ENCODE measurements around the gene IER5.

IER5 gene

DNA sequence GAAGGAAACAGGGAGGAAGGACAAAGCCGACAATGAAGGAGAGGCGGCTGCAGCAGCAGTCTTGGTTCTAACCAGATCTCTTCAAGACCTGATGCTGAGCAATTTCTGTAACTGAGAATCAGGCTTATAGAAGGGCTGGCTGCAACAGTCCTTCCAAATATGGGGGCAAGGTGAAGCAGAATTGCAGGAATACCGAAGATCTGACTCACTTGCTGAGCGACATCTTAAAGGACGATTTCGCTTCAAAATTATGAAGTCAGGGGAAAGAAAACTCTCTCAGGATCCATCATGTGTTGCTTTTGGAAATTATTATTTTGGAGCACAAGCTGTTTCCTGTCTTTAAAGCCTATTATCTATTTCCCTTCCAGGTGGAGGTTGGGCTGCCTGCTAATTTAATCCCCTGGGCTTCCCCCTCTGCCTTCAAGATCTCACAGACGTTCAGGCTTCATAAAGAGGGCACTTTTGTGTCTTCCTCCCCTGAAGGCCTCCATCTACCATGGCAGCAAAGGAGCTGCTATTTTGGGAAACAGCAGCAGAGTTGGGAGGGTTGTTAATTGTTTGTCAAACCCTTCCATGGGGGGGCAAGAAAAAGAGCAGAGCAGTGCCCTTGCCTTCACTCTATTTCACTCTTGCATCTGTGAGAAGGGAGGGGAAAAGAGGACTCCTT lies 10.8 kb upstream of the IER5 start:
- no peak for DNase-seq

DNA sequence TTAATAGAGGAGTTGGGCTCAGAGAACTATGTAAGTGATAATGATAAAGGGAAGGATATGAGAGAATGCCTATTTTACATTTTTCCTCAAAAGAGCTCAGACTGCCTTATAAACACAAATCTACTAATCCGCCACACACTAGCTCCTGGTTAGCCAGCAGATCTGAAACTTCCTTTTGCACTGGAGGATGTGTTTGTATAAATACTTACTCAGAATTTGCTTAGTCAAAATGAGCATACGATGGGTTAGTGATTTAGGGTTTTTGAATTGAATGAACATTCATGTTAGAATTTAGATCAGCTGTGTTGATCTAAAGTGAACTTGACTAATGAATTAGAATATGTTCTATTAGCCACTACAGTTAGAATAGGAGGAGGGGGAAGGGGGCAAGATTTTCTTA lies 9.1 kb upstream of the IER5 start:
- DNase-seq: no peak

DNA sequence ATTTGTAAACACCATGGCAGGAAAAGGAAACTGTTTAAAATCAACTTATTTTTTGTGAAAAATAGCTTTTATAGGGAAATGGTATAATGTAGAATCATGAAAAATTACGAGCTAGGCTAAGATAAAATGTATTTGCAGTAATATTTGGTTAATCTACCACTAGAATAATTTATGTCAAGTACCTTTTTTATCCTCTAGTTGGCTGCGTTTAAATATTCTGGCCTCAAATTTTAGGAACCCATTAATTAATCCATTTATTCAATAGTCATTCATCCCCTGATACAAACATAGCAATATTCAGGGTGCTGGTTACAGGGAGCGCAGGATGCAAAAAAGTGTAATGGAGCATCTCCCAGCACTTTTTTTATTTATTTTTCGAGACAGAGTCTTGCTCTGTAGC lies 8.6 kb upstream of the IER5 start:
- no peak for DNase-seq

- no peak for DNase-seq
These were observed 7.9 kb upstream of the IER5 start for GRCh38 chr1:181080556-181080955.

DNA sequence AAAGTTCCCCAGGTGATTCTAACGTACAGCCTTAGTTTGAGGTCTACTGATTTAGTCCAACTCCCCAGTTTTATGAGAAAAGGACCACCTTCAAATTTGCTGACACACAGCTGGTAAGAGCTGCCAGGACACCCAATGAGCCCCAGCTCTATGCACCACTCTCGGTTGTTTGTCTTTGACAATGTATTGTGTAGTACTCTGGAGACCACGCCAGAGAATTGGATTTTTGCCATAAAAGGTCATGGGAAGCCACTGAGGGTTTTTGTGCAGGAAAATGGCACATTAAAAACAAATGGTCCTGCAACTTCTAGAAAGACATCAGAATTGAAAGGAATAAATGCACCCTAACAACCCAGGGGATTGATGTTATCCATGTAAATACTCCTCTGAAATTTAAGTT lies 7.1 kb upstream of the IER5 start:
- DNase-seq: no peak

DNA sequence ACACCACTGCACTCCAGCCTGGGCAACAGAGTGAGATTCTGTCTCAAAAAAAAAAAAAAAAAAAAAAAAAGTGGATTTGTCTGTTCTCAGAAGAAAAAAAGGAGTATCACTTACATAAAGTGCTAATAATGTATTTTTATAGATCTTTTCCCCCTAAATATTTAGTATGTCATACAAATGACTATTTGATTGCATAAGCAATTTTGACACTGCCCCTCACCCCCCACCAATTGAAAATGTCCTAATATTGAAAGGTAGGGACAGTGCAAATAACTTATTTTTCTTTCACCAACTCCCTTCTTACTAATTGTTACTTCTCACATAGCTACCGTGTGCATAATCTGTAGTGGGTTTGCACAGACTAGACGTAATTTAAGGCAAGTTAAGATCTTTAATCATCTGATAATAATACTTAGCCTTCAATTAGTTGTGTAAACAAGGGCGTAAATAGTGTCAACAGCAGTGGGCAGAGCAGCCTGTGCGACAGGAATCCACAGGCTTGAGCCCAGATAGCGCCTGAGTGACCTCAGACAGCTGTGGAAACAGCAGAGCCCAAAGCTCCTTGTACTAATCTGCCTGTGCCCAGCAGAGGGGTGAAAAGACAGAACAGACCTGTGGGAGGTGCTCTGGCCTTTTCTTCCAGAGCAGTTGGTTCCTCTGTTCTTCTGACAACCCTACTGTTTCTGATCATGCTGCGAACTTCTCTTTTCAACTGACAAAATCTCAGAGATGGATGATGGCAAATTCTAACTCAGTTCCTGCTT lies 4.5 kb upstream of the IER5 start:
- DNase-seq: peak; percentile 50

- no peak for DNase-seq
These were observed 3.9 kb upstream of the IER5 start for GRCh38 chr1:181084606-181084969.

- no peak for DNase-seq
These were observed 2.4 kb upstream of the IER5 start for GRCh38 chr1:181086091-181086490.

GRCh38 chr1:181086926-181087325 lies 1.6 kb upstream of the IER5 start:
- DNase-seq: no peak

- no peak for DNase-seq
These were observed 1.0 kb upstream of the IER5 start for GRCh38 chr1:181087400-181087901.

- peak; percentile 60 for DNase-seq
These were observed 646 bp downstream of the IER5 start for GRCh38 chr1:181089017-181089675.

DNA sequence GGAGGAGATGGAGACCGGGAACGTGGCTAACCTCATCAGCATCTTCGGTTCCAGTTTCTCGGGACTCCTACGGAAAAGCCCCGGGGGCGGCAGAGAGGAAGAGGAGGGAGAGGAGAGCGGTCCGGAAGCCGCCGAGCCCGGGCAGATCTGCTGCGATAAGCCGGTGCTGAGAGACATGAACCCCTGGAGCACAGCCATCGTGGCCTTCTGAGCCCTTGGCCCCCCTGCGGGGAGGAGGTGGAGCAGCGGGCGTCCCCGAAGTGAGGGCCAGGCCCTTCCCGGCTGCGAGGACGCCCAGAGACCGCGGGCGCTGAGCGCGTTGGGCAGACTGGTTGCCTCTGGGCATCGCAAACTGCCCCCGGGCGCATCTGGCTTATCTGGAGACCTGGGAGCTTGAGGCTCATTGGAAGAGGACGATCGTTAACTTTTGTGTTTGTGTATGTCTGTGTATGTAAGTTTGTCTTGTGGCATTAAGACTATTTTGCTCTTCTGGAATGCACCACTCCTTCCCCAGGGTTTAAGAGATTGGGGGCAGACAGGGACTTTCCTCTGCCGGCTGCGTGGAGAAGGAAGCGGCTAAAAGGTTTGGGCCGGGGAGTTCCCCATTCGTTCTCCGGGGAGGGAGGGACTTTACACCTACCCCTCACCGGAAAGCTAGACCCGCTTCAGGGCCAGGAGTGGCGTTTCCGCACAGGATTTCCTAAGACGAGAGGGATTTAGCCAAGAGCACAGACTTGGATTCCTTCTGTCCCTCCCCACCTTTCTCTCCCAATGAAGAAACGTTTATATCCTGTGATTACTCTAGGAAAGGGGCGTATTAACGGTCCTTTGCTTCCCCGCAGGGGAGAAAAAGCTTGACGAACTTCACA lies 1.4 kb downstream of the IER5 start:
- DNase-seq: peak; percentile 72

DNA sequence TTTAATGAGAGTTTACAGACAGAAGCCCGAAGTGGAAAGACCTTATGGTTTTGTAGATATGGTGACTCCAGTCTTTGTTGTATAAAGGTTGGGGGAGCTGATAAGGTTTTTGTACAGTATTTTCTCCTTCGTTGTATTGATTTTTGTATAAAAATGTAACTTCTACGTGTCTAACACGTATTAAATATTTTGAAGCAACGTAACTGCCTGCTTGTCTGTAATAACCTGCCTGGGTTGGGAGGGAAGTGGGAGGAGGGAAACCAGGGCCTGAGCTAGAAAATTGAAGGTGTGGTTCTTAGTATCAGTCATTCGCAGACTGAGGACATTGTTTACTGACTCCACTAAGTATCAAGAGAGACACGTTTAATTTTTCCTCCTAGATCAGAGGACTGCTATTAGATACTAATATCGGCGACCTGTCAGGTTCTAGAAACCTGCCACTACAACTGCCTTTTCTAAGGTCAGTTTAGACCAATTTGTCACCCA lies 2.2 kb downstream of the IER5 start:
- DNase-seq: no peak

- no peak for DNase-seq
These were observed 3.0 kb downstream of the IER5 start for GRCh38 chr1:181091309-181092040.

GRCh38 chr1:181092056-181092455 lies 3.6 kb downstream of the IER5 start:
- DNase-seq: no peak

DNA sequence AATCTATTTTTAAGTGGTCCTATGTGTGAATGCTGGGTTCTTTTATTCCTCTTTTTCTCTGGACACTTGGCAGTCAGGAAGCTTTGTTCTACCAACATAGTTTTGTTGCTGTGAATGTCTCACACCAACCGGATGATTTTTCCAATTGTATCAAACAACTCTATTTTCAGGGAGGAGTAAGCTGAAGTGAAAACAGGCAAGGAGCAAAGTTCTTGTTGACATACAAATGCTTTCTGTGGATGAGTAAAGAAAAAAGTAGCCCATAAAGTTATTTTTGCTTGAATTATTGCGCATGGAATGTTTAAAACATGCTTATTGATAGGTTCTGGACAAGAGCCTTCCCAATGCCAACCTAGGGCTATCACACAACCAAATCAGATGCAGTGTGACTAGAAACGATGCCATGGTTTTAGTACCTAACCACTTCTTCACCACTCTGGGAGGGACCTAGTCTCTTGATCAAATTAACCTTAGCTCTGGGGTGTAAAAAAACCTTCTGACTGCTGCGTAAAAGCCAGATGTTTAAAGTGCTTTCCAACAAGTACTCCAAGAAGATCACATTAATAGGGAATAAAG lies 4.5 kb downstream of the IER5 start:
- DNase-seq: no peak

DNA sequence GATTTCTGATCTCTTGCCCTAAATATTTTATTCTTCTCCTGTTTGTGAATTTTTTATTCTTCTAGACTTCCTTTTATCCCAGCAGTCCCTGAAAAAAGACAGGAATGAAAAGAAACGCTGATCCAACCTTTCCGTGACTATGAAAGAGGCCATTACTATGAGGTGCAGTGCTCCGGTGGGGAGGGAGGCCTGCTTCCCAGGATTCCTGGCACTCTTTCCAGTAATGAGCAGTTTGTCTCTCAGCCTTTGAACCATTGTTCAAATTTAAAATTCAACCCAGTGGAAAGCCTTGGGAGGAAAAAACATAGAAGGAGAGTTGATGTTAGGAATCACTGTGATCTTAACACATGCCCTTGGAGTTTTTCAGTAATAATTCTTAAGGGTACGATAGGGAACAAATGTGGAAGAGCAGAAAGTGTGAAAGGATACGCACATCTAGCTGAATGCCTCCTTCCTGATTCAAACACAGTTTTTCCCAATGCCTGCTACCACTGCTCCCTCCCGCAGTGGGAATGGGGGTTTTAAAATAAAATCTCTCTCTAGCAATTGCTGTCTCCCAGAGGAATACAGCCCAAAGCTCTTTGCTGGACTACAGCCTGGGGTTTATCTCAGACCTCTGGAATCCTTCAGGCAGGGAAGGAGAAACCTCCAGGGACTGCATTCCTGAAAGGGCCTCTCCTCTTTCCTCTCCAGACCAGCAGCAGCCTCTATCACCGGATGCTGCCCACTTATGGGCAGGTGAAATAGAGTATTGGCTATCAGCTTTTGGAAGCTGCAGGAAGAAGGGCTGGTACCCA lies 6.1 kb downstream of the IER5 start:
- no peak for DNase-seq

GRCh38 chr1:181095260-181095659 lies 6.8 kb downstream of the IER5 start:
- DNase-seq: no peak

DNA sequence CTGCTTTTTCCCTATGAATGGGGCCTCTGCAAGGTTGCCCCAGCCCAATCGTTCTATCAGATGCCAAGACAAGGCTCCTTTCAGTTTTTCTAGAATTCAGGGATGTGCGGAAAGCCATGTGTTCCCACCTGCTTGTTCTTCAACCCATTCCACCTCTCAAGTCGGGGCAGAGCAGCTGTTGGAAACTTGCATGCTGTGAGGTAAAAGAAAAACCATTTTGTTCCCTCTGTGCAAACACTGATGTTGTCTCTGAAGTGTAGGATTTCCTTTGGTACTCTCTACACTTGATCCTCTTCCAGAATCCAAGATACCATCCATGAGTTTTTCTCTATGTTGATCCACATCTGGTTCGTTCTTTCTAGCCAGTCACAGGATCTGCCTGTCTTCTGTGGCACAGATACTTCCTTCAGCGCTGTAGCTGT lies 7.3 kb downstream of the IER5 start:
- no peak for DNase-seq

GRCh38 chr1:181097242-181097641 lies 8.7 kb downstream of the IER5 start:
- DNase-seq: no peak
